Glutamatergic neuron (in vitro differentiated cells): ENCODE data around the gene TBC1D5. TPM values are rescaled to one million over a fixed set of nuclear protein-coding genes. Genes with fewer than 3 reads are reported as not detected.
"Not testable (repeated sequence)": the region's sequence is repeated elsewhere in the genome, so short reads cannot be mapped to it uniquely, and the experiment has no call there.

Source experiments
- DNase-seq: peaks from one replicate; pipeline ENCODE4 v3.0.0; 2022
- H3K27ac Mint-ChIP-seq: one replicate; pipeline ENCODE4 v1.8.0; 2020; ENCODE audit warnings: mild to moderate bottlenecking, mixed read lengths, inconsistent platforms; ENCODE audit not compliant: unreplicated experiment
- H3K27me3 Mint-ChIP-seq: one replicate; pipeline ENCODE4 v1.8.0; 2020; ENCODE audit warnings: mild to moderate bottlenecking, moderate library complexity, mixed read lengths, inconsistent platforms; ENCODE audit not compliant: unreplicated experiment
- H3K36me3 Mint-ChIP-seq: one replicate; pipeline ENCODE4 v1.8.0; 2020; ENCODE audit warnings: mild to moderate bottlenecking, mixed read lengths, inconsistent platforms; ENCODE audit not compliant: unreplicated experiment
- H3K4me1 Mint-ChIP-seq: one replicate; pipeline ENCODE4 v1.8.0; 2020; ENCODE audit warnings: mild to moderate bottlenecking, low read depth, mixed read lengths, inconsistent platforms; ENCODE audit not compliant: unreplicated experiment
- H3K4me3 Mint-ChIP-seq: one replicate; pipeline ENCODE4 v1.8.0; 2020; ENCODE audit warnings: mild to moderate bottlenecking, mixed read lengths, inconsistent platforms; ENCODE audit not compliant: unreplicated experiment
- H3K9me3 Mint-ChIP-seq: one replicate; pipeline ENCODE4 v1.8.0; 2020; ENCODE audit warnings: mild to moderate bottlenecking, moderate library complexity, mixed read lengths, inconsistent platforms; ENCODE audit not compliant: unreplicated experiment
- total RNA-seq: library from RNA; stranded (reverse); fragmentation: NEBNext Ultra II Directional; extraction: Animal tissue kit (Norgen Biotek cat#: 25700); gene quantifications from one replicate; pipeline ENCODE4 v1.2.1, GENCODE V29; 2021; ENCODE audit not compliant: unreplicated experiment
- TF ChIP-seq, protein P1 (sequence below): fragments of 200-600 bp; sonication (generic); IDR thresholded peaks from one replicate; pipeline ENCODE4 v1.5.0; 2021; ENCODE audit not compliant: partially characterized antibody, unreplicated experiment

Gene TBC1D5
- total RNA-seq, 1 donor from 2014 or later: 40.2 TPM

GRCh38 chr3:17692846-17693669 lies 49.4 kb downstream of the TBC1D5 start:
- H3K9me3 Mint-ChIP-seq, H3K27me3 Mint-ChIP-seq, H3K4me3 Mint-ChIP-seq, DNase-seq, H3K4me1 Mint-ChIP-seq, H3K27ac Mint-ChIP-seq: not testable (repeated sequence)
- H3K36me3 Mint-ChIP-seq: peaks cover 22% of the 10 kb centered on the region

- Mint-ChIP-seq H3K4me1 (peaks cover 6% of the 10 kb centered on the region), H3K9me3 (peaks cover 1% of the 10 kb centered on the region), H3K4me3 (no peak overlapping the region), H3K27me3 (no peaks in the 10 kb centered on the region), H3K27ac (no peak overlapping the region), H3K36me3 (no peaks in the 10 kb centered on the region)
- no peak for DNase-seq
- TF ChIP-seq, protein P1, sequence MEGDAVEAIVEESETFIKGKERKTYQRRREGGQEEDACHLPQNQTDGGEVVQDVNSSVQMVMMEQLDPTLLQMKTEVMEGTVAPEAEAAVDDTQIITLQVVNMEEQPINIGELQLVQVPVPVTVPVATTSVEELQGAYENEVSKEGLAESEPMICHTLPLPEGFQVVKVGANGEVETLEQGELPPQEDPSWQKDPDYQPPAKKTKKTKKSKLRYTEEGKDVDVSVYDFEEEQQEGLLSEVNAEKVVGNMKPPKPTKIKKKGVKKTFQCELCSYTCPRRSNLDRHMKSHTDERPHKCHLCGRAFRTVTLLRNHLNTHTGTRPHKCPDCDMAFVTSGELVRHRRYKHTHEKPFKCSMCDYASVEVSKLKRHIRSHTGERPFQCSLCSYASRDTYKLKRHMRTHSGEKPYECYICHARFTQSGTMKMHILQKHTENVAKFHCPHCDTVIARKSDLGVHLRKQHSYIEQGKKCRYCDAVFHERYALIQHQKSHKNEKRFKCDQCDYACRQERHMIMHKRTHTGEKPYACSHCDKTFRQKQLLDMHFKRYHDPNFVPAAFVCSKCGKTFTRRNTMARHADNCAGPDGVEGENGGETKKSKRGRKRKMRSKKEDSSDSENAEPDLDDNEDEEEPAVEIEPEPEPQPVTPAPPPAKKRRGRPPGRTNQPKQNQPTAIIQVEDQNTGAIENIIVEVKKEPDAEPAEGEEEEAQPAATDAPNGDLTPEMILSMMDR: no peak
These were observed 54.9 kb downstream of the TBC1D5 start for GRCh38 chr3:17687566-17687965.

GRCh38 chr3:17686613-17687012 lies 55.8 kb downstream of the TBC1D5 start:
- no peak overlapping the region for H3K27ac Mint-ChIP-seq
- peaks cover 6% of the 10 kb centered on the region for H3K4me1 Mint-ChIP-seq
- H3K36me3 Mint-ChIP-seq: no peaks in the 10 kb centered on the region
- no peak overlapping the region for H3K4me3 Mint-ChIP-seq
- H3K9me3 Mint-ChIP-seq: peaks cover 1% of the 10 kb centered on the region
- no peaks in the 10 kb centered on the region for H3K27me3 Mint-ChIP-seq
- no peak for DNase-seq
- TF ChIP-seq, protein P1: no peak

DNA sequence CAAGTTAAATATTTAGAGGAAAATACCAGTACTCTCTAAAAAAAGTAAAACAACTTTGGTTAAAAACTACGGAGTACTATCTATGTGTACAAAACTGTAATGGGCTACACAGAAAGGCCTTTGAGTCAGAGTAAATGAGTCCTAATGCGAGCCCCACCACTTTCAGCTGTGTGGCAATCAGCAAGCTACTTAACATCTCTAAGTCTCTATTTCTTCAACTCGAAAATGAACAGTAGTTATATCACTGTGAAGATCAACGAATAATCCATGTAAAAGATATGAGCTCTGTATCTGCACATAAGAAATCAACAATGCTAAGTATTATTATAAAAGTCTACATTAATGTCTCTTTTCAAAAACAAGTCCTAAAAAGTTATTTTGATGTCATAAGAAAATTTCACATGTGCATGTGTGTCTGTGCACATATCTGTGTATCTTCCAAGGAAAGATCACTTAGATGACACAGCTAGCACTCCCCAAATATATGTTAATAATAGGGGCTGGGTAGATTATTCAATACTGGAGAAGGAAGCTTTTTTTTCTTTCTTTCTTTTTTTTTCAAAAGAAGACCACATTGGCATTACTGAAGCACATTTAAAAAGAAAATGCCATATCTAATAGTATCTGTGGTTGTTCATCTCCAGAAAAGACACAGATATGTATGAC lies 58.8 kb downstream of the TBC1D5 start:
- Mint-ChIP-seq H3K4me1 (peaks cover 5% of the 10 kb centered on the region), H3K36me3 (no peaks in the 10 kb centered on the region), H3K4me3 (no peak overlapping the region), H3K27ac (no peak overlapping the region), H3K9me3 (no peaks in the 10 kb centered on the region), H3K27me3 (no peaks in the 10 kb centered on the region)
- TF ChIP-seq, protein P1: no peak
- no peak for DNase-seq

GRCh38 chr3:17680530-17680929 lies 61.9 kb downstream of the TBC1D5 start:
- H3K4me3 Mint-ChIP-seq: no peak overlapping the region
- H3K4me1 Mint-ChIP-seq: no peaks in the 10 kb centered on the region
- no peak overlapping the region for H3K27ac Mint-ChIP-seq
- TF ChIP-seq, protein P1: no peak
- no peaks in the 10 kb centered on the region for H3K9me3 Mint-ChIP-seq
- H3K27me3 Mint-ChIP-seq: no peaks in the 10 kb centered on the region
- DNase-seq: no peak
- no peaks in the 10 kb centered on the region for H3K36me3 Mint-ChIP-seq
